ENCODE results near the gene MARF1.

DNA sequence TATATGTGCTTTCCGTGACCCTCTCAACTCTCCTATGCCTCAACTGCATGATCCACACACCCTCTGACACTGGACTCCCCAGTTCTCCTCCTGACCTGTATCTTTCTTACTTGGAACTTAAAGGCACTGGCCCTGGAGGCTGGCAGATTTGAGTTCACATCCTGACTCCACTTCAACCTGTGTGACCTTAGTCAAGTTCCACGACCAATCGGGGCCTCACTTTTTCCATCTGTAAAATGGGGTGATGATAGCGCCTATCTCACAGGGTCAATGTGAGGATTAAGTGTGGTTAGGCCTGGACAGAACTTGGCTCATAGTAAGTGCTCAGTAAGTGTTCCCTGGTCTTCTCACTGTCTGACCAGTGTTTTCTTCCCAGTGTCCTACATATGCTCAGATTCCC lies 25.1 kb downstream of the MARF1 start:
- TF ChIP-seq POLR2A (IDR thresholded peaks at IDR 0.05; ENCODE audit: low read length) (no peak), GATA1 (IDR thresholded peaks at IDR 0.05; ENCODE audit: low read depth, low read length) (no peak)
